CMK (cell line): ENCODE measurements around the gene FAM149B1.
"Not testable (repeated sequence)": the region's sequence is repeated elsewhere in the genome, so short reads cannot be mapped to it uniquely, and the experiment has no call there.

ENCODE experiments used
- DNase-seq: peaks from one replicate; pipeline ENCODE4 v3.0.0-alpha.2; 2010; ENCODE audit warnings: low read depth

FAM149B1 gene

GRCh38 chr10:73233883-73234282 lies 66.0 kb downstream of the FAM149B1 start:
- DNase-seq: no peak

- no peak for DNase-seq
These were observed 66.8 kb downstream of the FAM149B1 start for GRCh38 chr10:73234695-73235094.

GRCh38 chr10:73238990-73239566 lies 71.2 kb downstream of the FAM149B1 start:
- no peak for DNase-seq

GRCh38 chr10:73239908-73240307 lies 72.0 kb downstream of the FAM149B1 start:
- DNase-seq: no peak

- DNase-seq: peak; percentile 64
These were observed 77.1 kb downstream of the FAM149B1 start for GRCh38 chr10:73244866-73245477.

- DNase-seq: no peak
These were observed 78.4 kb downstream of the FAM149B1 start for GRCh38 chr10:73246322-73246645.

- DNase-seq: peak; percentile 93
These were observed 79.0 kb downstream of the FAM149B1 start, which contains the start of gene DNAJC9 for GRCh38 chr10:73246646-73247508. Gene DNAJC9, minus strand, starts transcription at chr10:73247255. Its CDS starts 66 bp downstream, at chr10:73247189.

- no peak for DNase-seq
These were observed 79.8 kb downstream of the FAM149B1 start for GRCh38 chr10:73247509-73248258.

GRCh38 chr10:73248259-73248724 lies 80.4 kb downstream of the FAM149B1 start:
- DNase-seq: no peak

GRCh38 chr10:73251683-73252444 lies 83.9 kb downstream of the FAM149B1 start:
- no peak for DNase-seq

- DNase-seq: peak; percentile 94
These were observed 84.7 kb downstream of the FAM149B1 start, which contains the start of gene MRPS16 for GRCh38 chr10:73252445-73253224. Gene MRPS16, minus strand, starts transcription at chr10:73252644. Its CDS starts 162 bp downstream, at chr10:73252482.

GRCh38 chr10:73253225-73253555 lies 85.3 kb downstream of the FAM149B1 start:
- no peak for DNase-seq

GRCh38 chr10:73258612-73259011 lies 90.7 kb downstream of the FAM149B1 start:
- DNase-seq: not testable (repeated sequence)

GRCh38 chr10:73261362-73261995 lies 93.6 kb downstream of the FAM149B1 start:
- DNase-seq: no peak

GRCh38 chr10:73262105-73262730 lies 94.3 kb downstream of the FAM149B1 start:
- DNase-seq: no peak

GRCh38 chr10:73262880-73263555 lies 95.1 kb downstream of the FAM149B1 start:
- no peak for DNase-seq

GRCh38 chr10:73263693-73264347 lies 95.9 kb downstream of the FAM149B1 start:
- DNase-seq: no peak

- DNase-seq: no peak
These were observed 96.5 kb downstream of the FAM149B1 start for GRCh38 chr10:73264423-73264822.

GRCh38 chr10:73281097-73281496 lies 113.2 kb downstream of the FAM149B1 start:
- no peak for DNase-seq
